H9 (cell line): Measurements from ENCODE around the gene CEACAM6. TPM values are rescaled to one million over a fixed set of nuclear protein-coding genes. Genes with fewer than 3 reads are reported as not detected.

ENCODE experiments used
- DNase-seq: peaks from one replicate; pipeline ENCODE4 v3.0.0-alpha.2; 2017
- H2AFZ ChIP-seq: one replicate; pipeline ENCODE4 v1.6.1; 2013; ENCODE audit warnings: mild to moderate bottlenecking, low read length, control low read depth, moderate library complexity
- H2AK5ac ChIP-seq: 2 replicates; pipeline ENCODE4 v1.6.1; 2013; ENCODE audit warnings: low read length, control low read depth, mixed read lengths; ENCODE audit not compliant: insufficient read length
- H2BK120ac ChIP-seq: one replicate; pipeline ENCODE4 v1.6.1; 2013; ENCODE audit warnings: low read depth, mild to moderate bottlenecking, low read length, control low read depth, inconsistent platforms; ENCODE audit not compliant: poor library complexity, severe bottlenecking
- H2BK12ac ChIP-seq: 2 replicates; pipeline ENCODE4 v1.6.1; 2013; ENCODE audit warnings: low read length, control low read depth, mixed read lengths, low read depth; ENCODE audit not compliant: insufficient read length
- H2BK15ac ChIP-seq: 2 replicates; pipeline ENCODE4 v1.6.1; 2013; ENCODE audit warnings: low read depth, low read length, control low read depth
- H2BK20ac ChIP-seq: one replicate; pipeline ENCODE4 v1.6.1; 2013; ENCODE audit warnings: low read depth, mild to moderate bottlenecking, low read length, control low read depth, inconsistent platforms; ENCODE audit not compliant: poor library complexity, severe bottlenecking
- H2BK5ac ChIP-seq: 2 replicates; pipeline ENCODE4 v1.6.1; 2013; ENCODE audit warnings: low read length, control low read depth, mixed read lengths; ENCODE audit not compliant: insufficient read length
- H3K14ac ChIP-seq: 2 replicates; pipeline ENCODE4 v1.6.1; 2013; ENCODE audit warnings: low read length, control low read depth; ENCODE audit not compliant: insufficient read depth
- H3K18ac ChIP-seq: 2 replicates; pipeline ENCODE4 v1.6.1; 2013; ENCODE audit warnings: low read depth, mild to moderate bottlenecking, mixed read lengths, low read length, control low read depth; ENCODE audit not compliant: insufficient read length
- H3K23ac ChIP-seq: 2 replicates; pipeline ENCODE4 v1.6.1; 2013; ENCODE audit warnings: low read length, control low read depth, mixed read lengths, low read depth; ENCODE audit not compliant: insufficient read length
- H3K23me2 ChIP-seq: 2 replicates; pipeline ENCODE4 v1.6.1; 2013; ENCODE audit warnings: low read depth, mild to moderate bottlenecking, mixed read lengths, low read length, control low read depth; ENCODE audit not compliant: insufficient read length, poor library complexity, severe bottlenecking
- H3K27ac ChIP-seq: 2 replicates; pipeline ENCODE4 v1.5.1; 2013; ENCODE audit warnings: low read length, control low read depth, mixed read lengths, low read depth; ENCODE audit not compliant: insufficient read length
- H3K27me3 ChIP-seq: 2 replicates; pipeline ENCODE4 v1.6.1; 2013; ENCODE audit warnings: low read length, control low read depth, inconsistent platforms; ENCODE audit not compliant: insufficient read depth
- H3K4ac ChIP-seq: 2 replicates; pipeline ENCODE4 v1.6.1; 2013; ENCODE audit warnings: low read depth, mild to moderate bottlenecking, control low read depth, inconsistent platforms, low read length, moderate library complexity
- H3K4me1 ChIP-seq: 2 replicates; pipeline ENCODE4 v1.6.1; 2013; ENCODE audit warnings: low read length, control low read depth, inconsistent platforms; ENCODE audit not compliant: insufficient read depth
- H3K4me2 ChIP-seq: 2 replicates; pipeline ENCODE4 v1.6.1; 2013; ENCODE audit warnings: low read length, control low read depth, mixed read lengths; ENCODE audit not compliant: insufficient read length, insufficient read depth
- H3K56ac ChIP-seq: 2 replicates; pipeline ENCODE4 v1.6.1; 2013; ENCODE audit warnings: low read depth, mild to moderate bottlenecking, mixed read lengths, low read length, control low read depth; ENCODE audit not compliant: insufficient read length
- H3K79me1 ChIP-seq: 2 replicates; pipeline ENCODE4 v1.6.1; 2013; ENCODE audit warnings: low read depth, mild to moderate bottlenecking, moderate library complexity, low read length, control low read depth, inconsistent platforms; ENCODE audit not compliant: insufficient read depth, poor library complexity, severe bottlenecking
- H3K79me2 ChIP-seq: 2 replicates; pipeline ENCODE4 v1.6.1; 2013; ENCODE audit warnings: low read length, control low read depth, inconsistent platforms; ENCODE audit not compliant: insufficient read depth
- H3K9ac ChIP-seq: 2 replicates; pipeline ENCODE4 v1.6.1; 2013; ENCODE audit warnings: low read length, control low read depth, mixed read lengths; ENCODE audit not compliant: insufficient read length; ENCODE audit errors: extremely low read depth
- H3K9me3 ChIP-seq: one replicate; pipeline ENCODE4 v1.6.1; 2013; ENCODE audit warnings: low read depth, low read length, inconsistent platforms; ENCODE audit not compliant: control insufficient read depth
- H3T11ph ChIP-seq: one replicate; pipeline ENCODE4 v1.6.1; 2013; ENCODE audit warnings: mild to moderate bottlenecking, low read length, control low read depth, inconsistent platforms
- H4K20me1 ChIP-seq: one replicate; pipeline ENCODE4 v1.6.1; 2013; ENCODE audit not compliant: control insufficient read depth, insufficient read length, insufficient read depth
- H4K5ac ChIP-seq: 2 replicates; pipeline ENCODE4 v1.6.1; 2013; ENCODE audit warnings: low read depth, mild to moderate bottlenecking, mixed read lengths, low read length, control low read depth; ENCODE audit not compliant: insufficient read length
- H4K8ac ChIP-seq: replicated peaks from 2 replicates; pipeline ENCODE4 v1.6.1; 2013; ENCODE audit warnings: low read length, control low read depth, mixed read lengths, low read depth; ENCODE audit not compliant: insufficient read length
- H4K91ac ChIP-seq: 2 replicates; pipeline ENCODE4 v1.6.1; 2013; ENCODE audit warnings: low read depth, mild to moderate bottlenecking, moderate library complexity, mixed read lengths, low read length, control low read depth; ENCODE audit not compliant: insufficient read length
- H3K27ac Mint-ChIP-seq, 3 experiments: 2 replicates in 2 of 3; 3 replicates in 1 of 3; pipeline ENCODE4 v1.8.0; 2020 to 2021; ENCODE audit warnings: mixed read lengths in 3 of 3, mild to moderate bottlenecking in 1 of 3, moderate library complexity in 1 of 3
- H3K27me3 Mint-ChIP-seq: 2 replicates; pipeline ENCODE4 v1.8.0; 2021; ENCODE audit warnings: low read depth, mild to moderate bottlenecking, moderate library complexity, mixed read lengths
- H3K36me3 Mint-ChIP-seq, 3 experiments: 2 replicates in 2 of 3; 3 replicates in 1 of 3; pipeline ENCODE4 v1.8.0; 2020 to 2021; ENCODE audit warnings: low read depth in 3 of 3, mixed read lengths in 3 of 3; ENCODE audit not compliant: insufficient read depth in 1 of 3
- H3K4me1 Mint-ChIP-seq, 2 experiments: 2 replicates each; pipeline ENCODE4 v1.8.0; 2020; ENCODE audit warnings: mixed read lengths in 2 of 2
- H3K4me3 Mint-ChIP-seq, 2 experiments: 2 replicates in 1 of 2; 3 replicates in 1 of 2; pipeline ENCODE4 v1.8.0; 2020 to 2021; ENCODE audit warnings: mild to moderate bottlenecking in 2 of 2, mixed read lengths in 2 of 2, moderate library complexity in 1 of 2
- H3K9me3 Mint-ChIP-seq, 2 experiments: 2 replicates in 1 of 2; 3 replicates in 1 of 2; pipeline ENCODE4 v1.8.0; 2020; ENCODE audit warnings: mild to moderate bottlenecking in 2 of 2, mixed read lengths in 2 of 2, moderate library complexity in 1 of 2
- CTCF ChIP-seq: fragments of 200-600 bp; sonication (generic); conservative IDR thresholded peaks from 3 replicates; pipeline ENCODE4 v1.8.0; 2021; ENCODE audit warnings: antibody characterized with exemption, mild to moderate bottlenecking
- WGBS: extraction: QIAGEN DNeasy Blood & Tissue Kit; methylation state at CpG from one replicate; pipeline ENCODE4 v1.1.7; 2013; ENCODE audit warnings: missing lambda C conversion rate, low lambda C conversion rate, mixed read lengths; ENCODE audit not compliant: insufficient read length; ENCODE audit errors: extremely low coverage; 5-methylcytosine and 5-hydroxymethylcytosine counted together
- total RNA-seq: library from RNA; stranded (reverse); gene quantifications from 2 replicates; pipeline ENCODE4 v1.2.1, GENCODE V29; 2021

CEACAM6 gene
- total RNA-seq, 1 experiment from 2014 or later, result not detected

- H3K4ac ChIP-seq, result no peak overlapping the region
- Mint-ChIP-seq H3K36me3 (no peaks in the 10 kb centered on the region; a peak in 1 of 7 replicates), H3K4me1 (no peaks in the 10 kb centered on the region), H3K27ac (no peak overlapping the region), H3K27me3 (peaks cover 16% of the 10 kb centered on the region), H3K9me3 (peaks cover 11 to 81% of the 10 kb centered on the region in 2 experiments), H3K4me3 (no peak overlapping the region)
- no peak overlapping the region for H3T11ph ChIP-seq
- no peak overlapping the region for H3K56ac ChIP-seq
- no peak overlapping the region for H2BK120ac ChIP-seq
- DNase-seq, result no peak
- H2BK20ac ChIP-seq, result no peak overlapping the region
- H2BK12ac ChIP-seq, result no peak overlapping the region
- H4K20me1 ChIP-seq, result no peaks in the 10 kb centered on the region
- TF ChIP-seq CTCF, result no peak
- H2AFZ ChIP-seq, result no peak overlapping the region
- H3K79me2 ChIP-seq, result no peaks in the 10 kb centered on the region
- H2BK15ac ChIP-seq, result no peak overlapping the region
- H3K27ac ChIP-seq, result no peak overlapping the region
- no peaks in the 10 kb centered on the region for H3K4me1 ChIP-seq
- H3K18ac ChIP-seq, result no peak overlapping the region
- H4K5ac ChIP-seq, result no peak overlapping the region
- WGBS, result no CpG with 5 or more reads among the region's 1 CpG
- H3K23ac ChIP-seq, result no peak overlapping the region
- H3K79me1 ChIP-seq, result no peaks in the 10 kb centered on the region
- H3K14ac ChIP-seq, result no peak overlapping the region
- H3K9me3 ChIP-seq, result no peaks in the 10 kb centered on the region
- no peak overlapping the region for H3K9ac ChIP-seq
- no peak overlapping the region for H2BK5ac ChIP-seq
- no peak overlapping the region for H4K8ac ChIP-seq
- H2AK5ac ChIP-seq, result no peak overlapping the region
- no peak overlapping the region for H3K4me2 ChIP-seq
- H3K27me3 ChIP-seq, result no peaks in the 10 kb centered on the region
- no peaks in the 10 kb centered on the region for H3K23me2 ChIP-seq
- no peak overlapping the region for H4K91ac ChIP-seq
These were observed 41.6 kb downstream of the CEACAM6 start for GRCh38 chr19:41796901-41797300.
